Effector memory CD8-positive, alpha-beta T cell (primary cell): ENCODE measurements around the gene KIF20B.
"Not testable (repeated sequence)": the region's sequence is repeated elsewhere in the genome, so short reads cannot be mapped to it uniquely, and the experiment has no call there.

Experiments
- ATAC-seq: fragments of 150-1000 bp; cut with Tn5 transposase; replicated peaks from 2 replicates; pipeline ENCODE4 v1.10.0; 2021; ENCODE audit warnings: mild to moderate bottlenecking, moderate library complexity
- DNase-seq, 3 experiments: peaks; one replicate each; pipeline ENCODE4 v3.0.0; 2021
- H3K27ac Mint-ChIP-seq, 2 donors: one replicate each; pipeline ENCODE4 v1.8.0; 2022; ENCODE audit warnings: mild to moderate bottlenecking in 2 of 2, mixed read lengths in 2 of 2, moderate library complexity in 2 of 2
- H3K27me3 Mint-ChIP-seq, 2 donors: one replicate each; pipeline ENCODE4 v1.8.0; 2022; ENCODE audit warnings: mixed read lengths in 2 of 2
- H3K36me3 Mint-ChIP-seq: one replicate; pipeline ENCODE4 v1.8.0; 2022; ENCODE audit warnings: mild to moderate bottlenecking, moderate library complexity, mixed read lengths; ENCODE audit not compliant: insufficient read depth
- H3K4me1 Mint-ChIP-seq, 2 donors: one replicate each; pipeline ENCODE4 v1.8.0; 2022; ENCODE audit warnings: low read depth in 2 of 2, mixed read lengths in 2 of 2
- H3K4me3 Mint-ChIP-seq, 2 donors: one replicate each; pipeline ENCODE4 v1.8.0; 2022; ENCODE audit warnings: mild to moderate bottlenecking in 2 of 2, mixed read lengths in 2 of 2, moderate library complexity in 2 of 2
- H3K9me3 Mint-ChIP-seq, 2 donors: one replicate each; pipeline ENCODE4 v1.8.0; 2022; ENCODE audit warnings: mixed read lengths in 2 of 2

KIF20B gene

GRCh38 chr10:89759531-89759930, 58.1 kb downstream of the KIF20B start:
- H3K27ac Mint-ChIP-seq = no peak overlapping the region
- DNase-seq (no peak), ATAC-seq (no peak)
- H3K4me3 Mint-ChIP-seq = no peak overlapping the region
- no peaks in the 10 kb centered on the region for H3K9me3 Mint-ChIP-seq
- H3K27me3 Mint-ChIP-seq = no peaks in the 10 kb centered on the region
- H3K4me1 Mint-ChIP-seq = no peaks in the 10 kb centered on the region
- H3K36me3 Mint-ChIP-seq = peaks cover 5% of the 10 kb centered on the region

- ATAC-seq = not testable (repeated sequence)
Measured at GRCh38 chr10:89763671-89764070, 62.3 kb downstream of the KIF20B start.

DNA sequence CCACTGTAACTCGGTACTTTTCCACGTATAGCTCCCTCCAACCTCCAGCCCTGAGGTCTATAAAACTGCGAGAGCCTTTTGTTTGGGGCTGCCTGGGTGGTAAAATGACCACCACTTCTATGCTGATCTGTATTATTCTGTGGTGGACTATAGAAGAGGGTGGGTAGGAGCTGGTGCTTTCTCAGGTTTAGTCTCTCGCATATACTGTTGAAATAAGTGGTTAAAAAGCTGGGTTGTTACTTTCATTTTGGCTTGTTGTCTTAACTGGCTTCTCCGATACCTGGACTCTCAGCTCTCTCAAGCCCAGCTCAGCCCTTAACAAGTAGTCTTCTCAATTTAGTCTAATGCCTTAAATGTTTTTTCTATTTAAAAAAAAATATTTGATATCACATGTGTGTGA, 70.3 kb downstream of the KIF20B start:
- H3K4me1 Mint-ChIP-seq = no peaks in the 10 kb centered on the region
- DNase-seq = no peak
- ATAC-seq = no peak
- no peaks in the 10 kb centered on the region for H3K36me3 Mint-ChIP-seq
- H3K9me3 Mint-ChIP-seq = no peaks in the 10 kb centered on the region
- H3K27me3 Mint-ChIP-seq = no peaks in the 10 kb centered on the region
- H3K27ac Mint-ChIP-seq = no peak overlapping the region
- no peak overlapping the region for H3K4me3 Mint-ChIP-seq

More at GRCh38 chr10:89763671-89764070, 62.3 kb downstream of the KIF20B start:
- DNase-seq, H3K4me1 Mint-ChIP-seq, H3K4me3 Mint-ChIP-seq, H3K27me3 Mint-ChIP-seq, H3K27ac Mint-ChIP-seq, H3K36me3 Mint-ChIP-seq, H3K9me3 Mint-ChIP-seq: not testable (repeated sequence)

- Mint-ChIP-seq H3K27me3 (no peaks in the 10 kb centered on the region), H3K4me3 (no peak overlapping the region), H3K4me1 (no peaks in the 10 kb centered on the region), H3K9me3 (no peaks in the 10 kb centered on the region), H3K36me3 (no peaks in the 10 kb centered on the region), H3K27ac (no peak overlapping the region)
- DNase-seq = no peak
- ATAC-seq = no peak
Measured at GRCh38 chr10:89773081-89773480, 71.7 kb downstream of the KIF20B start.

GRCh38 chr10:89776665-89777064, 75.3 kb downstream of the KIF20B start:
- ATAC-seq (no peak), DNase-seq (no peak)
- no peaks in the 10 kb centered on the region for H3K27me3 Mint-ChIP-seq
- no peaks in the 10 kb centered on the region for H3K36me3 Mint-ChIP-seq
- H3K4me1 Mint-ChIP-seq = no peaks in the 10 kb centered on the region
- no peak overlapping the region for H3K27ac Mint-ChIP-seq
- no peaks in the 10 kb centered on the region for H3K9me3 Mint-ChIP-seq
- no peak overlapping the region for H3K4me3 Mint-ChIP-seq

DNA sequence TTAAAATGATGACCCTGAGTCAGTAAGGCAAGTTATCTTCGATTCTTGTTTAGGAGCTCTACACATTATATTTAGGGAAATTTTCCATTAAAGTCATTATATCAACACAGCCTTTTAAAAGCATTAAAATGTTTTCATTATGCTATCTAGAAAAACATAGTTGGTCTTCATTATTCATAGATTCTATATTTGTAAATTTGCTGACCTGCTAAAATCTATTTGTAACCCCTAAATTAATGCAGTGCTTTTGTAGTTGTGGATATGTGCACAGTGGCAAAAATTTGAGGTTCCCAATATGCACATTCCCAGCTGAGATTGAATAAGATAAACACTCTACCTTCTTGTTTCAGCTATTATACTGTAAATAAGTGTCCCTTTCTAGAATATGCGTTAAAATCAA, 81.1 kb downstream of the KIF20B start:
- Mint-ChIP-seq H3K9me3 (no peaks in the 10 kb centered on the region), H3K4me1 (no peaks in the 10 kb centered on the region), H3K4me3 (no peak overlapping the region), H3K36me3 (no peaks in the 10 kb centered on the region), H3K27ac (no peak overlapping the region), H3K27me3 (no peaks in the 10 kb centered on the region)
- ATAC-seq (no peak), DNase-seq (no peak)

DNA sequence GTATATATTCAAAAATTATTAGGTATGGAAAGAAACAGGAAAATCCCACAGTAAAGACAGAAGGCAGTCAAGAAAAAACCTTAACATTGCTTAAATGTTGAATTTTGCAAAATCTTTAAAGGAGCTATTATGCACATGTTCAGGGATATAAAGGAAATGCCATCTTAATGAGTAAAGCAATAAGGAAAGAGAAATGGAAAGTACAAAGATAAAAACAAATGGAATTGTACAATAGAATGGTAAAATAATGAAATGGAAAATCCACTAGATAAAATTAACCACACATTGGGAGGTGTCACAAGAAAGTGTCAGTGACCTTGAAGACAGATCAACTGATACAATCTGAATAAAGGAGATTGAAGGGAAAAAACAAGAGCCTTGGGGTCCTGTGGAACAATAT, 82.0 kb downstream of the KIF20B start:
- Mint-ChIP-seq H3K36me3 (no peaks in the 10 kb centered on the region), H3K4me1 (no peaks in the 10 kb centered on the region), H3K27me3 (no peaks in the 10 kb centered on the region), H3K4me3 (no peak overlapping the region), H3K9me3 (no peaks in the 10 kb centered on the region), H3K27ac (no peak overlapping the region)
- DNase-seq (no peak), ATAC-seq (no peak)

- DNase-seq (no peak), ATAC-seq (no peak)
- no peak overlapping the region for H3K27ac Mint-ChIP-seq
- no peaks in the 10 kb centered on the region for H3K9me3 Mint-ChIP-seq
- H3K36me3 Mint-ChIP-seq = no peaks in the 10 kb centered on the region
- peaks cover 0 to 3% of the 10 kb centered on the region in 2 donors for H3K4me1 Mint-ChIP-seq
- peaks cover 8 to 14% of the 10 kb centered on the region in 2 donors for H3K27me3 Mint-ChIP-seq
- no peak overlapping the region for H3K4me3 Mint-ChIP-seq
Measured at GRCh38 chr10:89785095-89785494, 83.7 kb downstream of the KIF20B start.

- H3K4me3 Mint-ChIP-seq = no peak overlapping the region
- peaks cover 3% of the 10 kb centered on the region for H3K36me3 Mint-ChIP-seq
- H3K9me3 Mint-ChIP-seq = no peaks in the 10 kb centered on the region
- no peak for ATAC-seq
- no peak overlapping the region for H3K27ac Mint-ChIP-seq
- peaks cover 13 to 30% of the 10 kb centered on the region in 2 donors for H3K27me3 Mint-ChIP-seq
- peaks cover 0 to 3% of the 10 kb centered on the region in 2 donors for H3K4me1 Mint-ChIP-seq
- no peak for DNase-seq
Measured at GRCh38 chr10:89789188-89789877, 87.9 kb downstream of the KIF20B start.

GRCh38 chr10:89792187-89792586, 90.8 kb downstream of the KIF20B start:
- H3K27me3 Mint-ChIP-seq = peaks cover 13 to 39% of the 10 kb centered on the region in 2 donors
- H3K36me3 Mint-ChIP-seq = peaks cover 3% of the 10 kb centered on the region
- ATAC-seq (no peak), DNase-seq (no peak)
- no peaks in the 10 kb centered on the region for H3K9me3 Mint-ChIP-seq
- no peak overlapping the region for H3K27ac Mint-ChIP-seq
- H3K4me1 Mint-ChIP-seq = peaks cover 0 to 3% of the 10 kb centered on the region in 2 donors
- no peak overlapping the region for H3K4me3 Mint-ChIP-seq

GRCh38 chr10:89793649-89794254, 92.4 kb downstream of the KIF20B start:
- H3K4me1 Mint-ChIP-seq = peaks cover 0 to 3% of the 10 kb centered on the region in 2 donors
- no peak overlapping the region for H3K27ac Mint-ChIP-seq
- DNase-seq = peak; percentile 25 to 49 (median 32)
- peak; percentile 73 for ATAC-seq
- peaks cover 12 to 39% of the 10 kb centered on the region in 2 donors for H3K27me3 Mint-ChIP-seq
- peaks cover 3% of the 10 kb centered on the region for H3K36me3 Mint-ChIP-seq
- no peaks in the 10 kb centered on the region for H3K9me3 Mint-ChIP-seq
- H3K4me3 Mint-ChIP-seq = no peak overlapping the region

GRCh38 chr10:89795840-89796239, 94.5 kb downstream of the KIF20B start:
- ATAC-seq (no peak), DNase-seq (no peak)
- Mint-ChIP-seq H3K36me3 (no peaks in the 10 kb centered on the region), H3K27ac (no peak overlapping the region), H3K4me1 (no peaks in the 10 kb centered on the region), H3K27me3 (peaks cover 11 to 36% of the 10 kb centered on the region in 2 donors), H3K4me3 (no peak overlapping the region), H3K9me3 (no peaks in the 10 kb centered on the region)

DNA sequence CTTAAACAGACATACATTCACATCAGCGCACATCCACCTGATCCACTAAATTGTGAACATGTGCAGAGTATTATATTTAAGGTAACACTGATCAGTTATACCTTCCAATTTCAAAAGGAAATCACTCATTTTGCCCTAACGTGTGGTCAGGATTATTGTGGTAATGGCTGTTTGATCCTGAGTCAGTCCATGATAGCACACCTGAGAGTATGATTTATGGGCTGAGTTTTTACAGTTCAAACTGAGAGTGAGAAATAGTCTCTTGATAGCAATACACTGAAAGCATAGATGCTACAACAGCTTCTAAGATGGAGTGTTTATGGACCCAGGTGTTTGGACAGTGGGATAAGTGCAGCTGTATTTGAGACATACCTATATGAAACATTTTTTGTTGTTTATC, 96.7 kb downstream of the KIF20B start:
- Mint-ChIP-seq H3K4me3 (no peak overlapping the region), H3K27ac (no peak overlapping the region), H3K9me3 (no peaks in the 10 kb centered on the region), H3K27me3 (peaks cover 14 to 33% of the 10 kb centered on the region in 2 donors), H3K4me1 (no peaks in the 10 kb centered on the region), H3K36me3 (no peaks in the 10 kb centered on the region)
- ATAC-seq (no peak), DNase-seq (no peak)

GRCh38 chr10:89799573-89799972, 98.2 kb downstream of the KIF20B start:
- Mint-ChIP-seq H3K36me3 (no peaks in the 10 kb centered on the region), H3K4me1 (no peaks in the 10 kb centered on the region), H3K27me3 (peaks cover 14 to 32% of the 10 kb centered on the region in 2 donors), H3K4me3 (no peak overlapping the region), H3K9me3 (no peaks in the 10 kb centered on the region), H3K27ac (no peak overlapping the region)
- ATAC-seq (no peak), DNase-seq (no peak)
